ENCODE results near the gene BIN2.

DNA sequence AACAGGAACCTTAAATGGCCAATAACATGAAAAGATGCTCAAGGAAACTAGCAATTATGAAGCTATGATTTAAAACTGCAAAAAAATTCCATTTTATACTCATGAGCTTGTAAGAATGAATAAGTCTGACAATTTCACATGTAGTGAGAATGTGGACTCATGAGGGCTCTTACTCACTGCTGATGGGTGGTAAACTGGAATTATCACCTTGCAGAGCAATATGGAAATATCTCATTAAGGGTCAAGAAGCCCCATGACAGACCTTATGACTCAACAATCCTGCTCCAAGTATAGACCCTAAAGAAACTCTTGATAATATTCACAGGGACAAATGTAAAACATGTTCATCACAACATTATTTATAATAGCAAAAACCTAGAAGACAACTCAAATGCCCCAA lies 30.3 kb downstream of the BIN2 start:
- TF ChIP-seq HDAC2 (IDR thresholded peaks at IDR 0.05) (no peak), CTCF (IDR thresholded peaks at IDR 0.05 in 2 of 3, conservative IDR thresholded peaks at IDR 0.05 in 1 of 3; ENCODE audit: control insufficient read depth in 2 of 3, extremely low read depth in 1 of 3, insufficient read depth in 1 of 3, low read depth in 3 of 3, low read length in 3 of 3) (no peak), ATF2 (IDR thresholded peaks at IDR 0.05; ENCODE audit: low read length) (no peak), RAD21 (IDR thresholded peaks at IDR 0.05; ENCODE audit: insufficient read depth, low read depth, low read length) (no peak), NFYA (IDR thresholded peaks at IDR 0.05; ENCODE audit: borderline replicate concordance, low read depth, low read length) (no peak)
